WERI-Rb-1 (cell line): ENCODE data around the gene ECI1.

Experiments
- DNase-seq: peaks from one replicate; pipeline ENCODE4 v3.0.0-alpha.2; 2020
- H3K27ac ChIP-seq: fragments of 250-450 bp; sonication (Bioruptor Pico); 2 replicates; pipeline ENCODE4 v1.5.1; 2020; ENCODE audit warnings: mild to moderate bottlenecking, moderate library complexity
- H3K27me3 ChIP-seq: fragments of 250-450 bp; sonication (Bioruptor Pico); 2 replicates; pipeline ENCODE4 v1.5.1; 2021; ENCODE audit warnings: mild to moderate bottlenecking, low read depth, moderate library complexity; ENCODE audit not compliant: insufficient read depth, severe bottlenecking
- H3K36me3 ChIP-seq: fragments of 250-450 bp; sonication (Bioruptor Pico); 2 replicates; pipeline ENCODE4 v1.5.1; 2020; ENCODE audit warnings: mild to moderate bottlenecking, moderate library complexity
- H3K4me3 ChIP-seq: 2 replicates; pipeline ENCODE4 v1.5.1; 2011; ENCODE audit warnings: low read depth, mild to moderate bottlenecking, control low read depth, low read length
- H3K9me3 ChIP-seq: fragments of 250-450 bp; sonication (Bioruptor Pico); 2 replicates; pipeline ENCODE4 v1.5.1; 2021; ENCODE audit warnings: mild to moderate bottlenecking, moderate library complexity; ENCODE audit not compliant: severe bottlenecking
- CTCF ChIP-seq: IDR thresholded peaks from 2 replicates; pipeline ENCODE4 v1.5.1; 2011; ENCODE audit warnings: low read depth, mild to moderate bottlenecking, control low read depth, inconsistent platforms, low read length

The ECI1 gene

GRCh38 chr16:2208772-2209171, 42.6 kb downstream of the ECI1 start:
- Histone ChIP-seq H3K4me3 (no peak overlapping the region), H3K36me3 (peaks cover 68% of the 10 kb centered on the region), H3K27ac (peak overlapping the region; percentile 93), H3K27me3 (no peaks in the 10 kb centered on the region), H3K9me3 (no peaks in the 10 kb centered on the region)
- no peak for DNase-seq
- no peak for TF ChIP-seq CTCF

DNA sequence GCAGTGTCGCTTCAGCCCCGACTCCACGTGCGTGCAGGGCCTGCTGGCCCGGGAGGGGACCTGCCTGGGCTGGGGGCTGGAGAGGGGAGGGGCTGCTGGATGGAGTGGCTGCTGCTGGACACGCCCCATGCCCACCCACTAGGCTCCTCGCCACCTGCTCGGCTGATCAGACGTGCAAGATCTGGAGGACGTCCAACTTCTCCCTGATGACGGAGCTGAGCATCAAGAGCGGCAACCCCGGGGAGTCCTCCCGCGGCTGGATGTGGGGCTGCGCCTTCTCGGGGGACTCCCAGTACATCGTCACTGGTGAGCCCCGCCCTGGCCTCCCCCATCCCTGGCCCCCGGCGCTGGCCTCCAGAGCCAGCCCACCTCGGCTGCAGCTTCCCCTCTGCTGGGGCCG, 43.1 kb downstream of the ECI1 start:
- Histone ChIP-seq H3K4me3 (no peak overlapping the region), H3K36me3 (peaks cover 64% of the 10 kb centered on the region), H3K9me3 (no peaks in the 10 kb centered on the region), H3K27ac (peak overlapping the region; percentile 93), H3K27me3 (no peaks in the 10 kb centered on the region)
- no peak for TF ChIP-seq CTCF
- DNase-seq, result no peak

- H3K36me3 ChIP-seq, result peaks cover 59% of the 10 kb centered on the region
- H3K27ac ChIP-seq, result peak overlapping the region; percentile 93
- TF ChIP-seq CTCF, result no peak
Observed at GRCh38 chr16:2207872-2208271, 43.5 kb downstream of the ECI1 start.

DNA sequence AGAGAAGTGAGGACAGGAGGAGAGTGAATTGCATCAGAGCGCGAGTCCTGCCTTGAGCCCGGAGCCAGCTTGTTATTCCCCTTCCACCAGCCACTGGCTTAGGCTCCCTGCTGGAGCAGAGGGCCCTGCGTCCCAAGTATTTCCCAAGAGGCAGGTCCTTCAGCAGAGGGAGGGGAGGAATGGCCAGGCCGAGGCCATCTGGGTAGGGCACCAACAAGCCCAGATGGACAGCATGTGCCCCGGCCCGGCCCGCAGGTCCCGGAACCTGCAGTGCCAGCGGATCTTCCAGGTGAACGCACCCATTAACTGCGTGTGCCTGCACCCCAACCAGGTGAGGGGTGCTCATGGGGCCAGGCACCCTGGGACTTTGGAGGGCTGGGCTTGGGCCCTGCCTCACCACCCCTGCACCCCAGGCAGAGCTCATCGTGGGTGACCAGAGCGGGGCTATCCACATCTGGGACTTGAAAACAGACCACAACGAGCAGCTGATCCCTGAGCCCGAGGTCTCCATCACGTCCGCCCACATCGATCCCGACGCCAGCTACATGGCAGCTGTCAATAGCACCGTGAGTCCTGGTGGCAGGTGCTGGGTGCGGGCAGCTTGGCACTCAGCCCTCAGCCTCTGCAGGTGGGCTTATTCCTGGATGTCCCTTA, 44.5 kb downstream of the ECI1 start:
- DNase-seq, result no peak
- peaks cover 50% of the 10 kb centered on the region for H3K36me3 ChIP-seq
- TF ChIP-seq CTCF, result no peak
- H3K27me3 ChIP-seq, result no peaks in the 10 kb centered on the region
- no peaks in the 10 kb centered on the region for H3K9me3 ChIP-seq
- H3K27ac ChIP-seq, result peak overlapping the region; percentile 99
- H3K4me3 ChIP-seq, result no peak overlapping the region

More at GRCh38 chr16:2207872-2208271, 43.5 kb downstream of the ECI1 start:
- no peak overlapping the region for H3K4me3 ChIP-seq
- H3K27me3 ChIP-seq, result no peaks in the 10 kb centered on the region
- DNase-seq, result no peak
- no peaks in the 10 kb centered on the region for H3K9me3 ChIP-seq

GRCh38 chr16:2206420-2206779, 45.0 kb downstream of the ECI1 start:
- Histone ChIP-seq H3K27ac (peak overlapping the region; percentile 99), H3K9me3 (no peaks in the 10 kb centered on the region), H3K27me3 (no peaks in the 10 kb centered on the region), H3K4me3 (no peak overlapping the region), H3K36me3 (peaks cover 45% of the 10 kb centered on the region)
- DNase-seq, result no peak
- no peak for TF ChIP-seq CTCF

DNA sequence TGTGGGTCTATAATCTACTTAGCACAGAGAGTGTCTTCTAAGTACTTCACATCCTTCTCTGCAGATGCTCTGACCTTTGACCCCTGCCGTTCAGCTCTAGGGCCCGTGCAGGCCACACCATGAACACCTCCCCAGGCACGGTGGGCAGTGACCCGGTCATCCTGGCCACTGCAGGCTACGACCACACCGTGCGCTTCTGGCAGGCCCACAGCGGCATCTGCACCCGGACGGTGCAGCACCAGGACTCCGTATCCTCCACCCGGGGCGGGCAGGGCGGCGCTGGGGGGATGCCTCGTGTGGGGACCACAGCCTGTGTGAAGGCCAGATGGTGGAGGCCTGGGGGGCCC, 45.4 kb downstream of the ECI1 start:
- H3K36me3 ChIP-seq, result peaks cover 44% of the 10 kb centered on the region
- peak overlapping the region; percentile 99 for H3K27ac ChIP-seq
- DNase-seq, result no peak
- H3K27me3 ChIP-seq, result no peaks in the 10 kb centered on the region
- no peaks in the 10 kb centered on the region for H3K9me3 ChIP-seq
- H3K4me3 ChIP-seq, result peak overlapping the region; percentile 73
- no peak for TF ChIP-seq CTCF
